ENCODE measurements around the gene NPAS3.

NPAS3 gene

GRCh38 chr14:33660248-33660647 is 721.6 kb downstream of the NPAS3 start:
- DNase-seq (ENCODE audit: low read depth, low spot score) = no peak
- Histone ChIP-seq H3K4me3 (ENCODE audit: low read length) (no peak overlapping the region), H3K27ac (ENCODE audit: low read length) (no peak overlapping the region), H3K4me1 (ENCODE audit: control insufficient read depth, insufficient read depth, low read length) (no peaks in the 10 kb centered on the region), H3K27me3 (ENCODE audit: control insufficient read depth, insufficient read depth, low read length) (no peaks in the 10 kb centered on the region), H3K36me3 (ENCODE audit: control insufficient read depth, insufficient read depth, low read length) (no peaks in the 10 kb centered on the region), H3K9me3 (ENCODE audit: control insufficient read depth, insufficient read depth, low read length) (no peaks in the 10 kb centered on the region)
- no CpG with 5 or more reads among the region's 3 CpGs for WGBS (ENCODE audit: insufficient coverage, insufficient read length)

GRCh38 chr14:33661101-33661500 is 722.4 kb downstream of the NPAS3 start:
- H3K9me3 ChIP-seq (ENCODE audit: control insufficient read depth, insufficient read depth, low read length) = no peaks in the 10 kb centered on the region
- H3K27ac ChIP-seq (ENCODE audit: low read length) = no peak overlapping the region
- no CpG with 5 or more reads among the region's 3 CpGs for WGBS (ENCODE audit: insufficient coverage, insufficient read length)
- no peak for DNase-seq (ENCODE audit: low read depth, low spot score)
- H3K36me3 ChIP-seq (ENCODE audit: control insufficient read depth, insufficient read depth, low read length) = no peaks in the 10 kb centered on the region
- H3K4me1 ChIP-seq (ENCODE audit: control insufficient read depth, insufficient read depth, low read length) = no peaks in the 10 kb centered on the region
- H3K4me3 ChIP-seq (ENCODE audit: low read length) = no peak overlapping the region
- H3K27me3 ChIP-seq (ENCODE audit: control insufficient read depth, insufficient read depth, low read length) = no peaks in the 10 kb centered on the region

- no peak overlapping the region for H3K27ac ChIP-seq (ENCODE audit: low read length)
- WGBS (ENCODE audit: insufficient coverage, insufficient read length) = no CpG with 5 or more reads among the region's 4 CpGs
- no peaks in the 10 kb centered on the region for H3K4me1 ChIP-seq (ENCODE audit: control insufficient read depth, insufficient read depth, low read length)
- H3K36me3 ChIP-seq (ENCODE audit: control insufficient read depth, insufficient read depth, low read length) = no peaks in the 10 kb centered on the region
- no peaks in the 10 kb centered on the region for H3K9me3 ChIP-seq (ENCODE audit: control insufficient read depth, insufficient read depth, low read length)
- no peak for DNase-seq (ENCODE audit: low read depth, low spot score)
- H3K4me3 ChIP-seq (ENCODE audit: low read length) = no peak overlapping the region
- H3K27me3 ChIP-seq (ENCODE audit: control insufficient read depth, insufficient read depth, low read length) = no peaks in the 10 kb centered on the region
Observed at GRCh38 chr14:33668066-33668465, 729.4 kb downstream of the NPAS3 start.

GRCh38 chr14:33669111-33669510 is 730.4 kb downstream of the NPAS3 start:
- no peaks in the 10 kb centered on the region for H3K9me3 ChIP-seq (ENCODE audit: control insufficient read depth, insufficient read depth, low read length)
- H3K27me3 ChIP-seq (ENCODE audit: control insufficient read depth, insufficient read depth, low read length) = no peaks in the 10 kb centered on the region
- no peak overlapping the region for H3K27ac ChIP-seq (ENCODE audit: low read length)
- no CpG with 5 or more reads among the region's 2 CpGs for WGBS (ENCODE audit: insufficient coverage, insufficient read length)
- no peak overlapping the region for H3K4me3 ChIP-seq (ENCODE audit: low read length)
- H3K4me1 ChIP-seq (ENCODE audit: control insufficient read depth, insufficient read depth, low read length) = no peaks in the 10 kb centered on the region
- no peaks in the 10 kb centered on the region for H3K36me3 ChIP-seq (ENCODE audit: control insufficient read depth, insufficient read depth, low read length)
- no peak for DNase-seq (ENCODE audit: low read depth, low spot score)

GRCh38 chr14:33670235-33670634 is 731.6 kb downstream of the NPAS3 start:
- no peaks in the 10 kb centered on the region for H3K36me3 ChIP-seq (ENCODE audit: control insufficient read depth, insufficient read depth, low read length)
- H3K27ac ChIP-seq (ENCODE audit: low read length) = no peak overlapping the region
- no peak for DNase-seq (ENCODE audit: low read depth, low spot score)
- no CpG with 5 or more reads among the region's 5 CpGs for WGBS (ENCODE audit: insufficient coverage, insufficient read length)
- no peaks in the 10 kb centered on the region for H3K9me3 ChIP-seq (ENCODE audit: control insufficient read depth, insufficient read depth, low read length)
- no peak overlapping the region for H3K4me3 ChIP-seq (ENCODE audit: low read length)
- H3K4me1 ChIP-seq (ENCODE audit: control insufficient read depth, insufficient read depth, low read length) = no peaks in the 10 kb centered on the region
- no peaks in the 10 kb centered on the region for H3K27me3 ChIP-seq (ENCODE audit: control insufficient read depth, insufficient read depth, low read length)

GRCh38 chr14:33671556-33671955 is 732.9 kb downstream of the NPAS3 start:
- no CpG with 5 or more reads among the region's 1 CpG for WGBS (ENCODE audit: insufficient coverage, insufficient read length)

GRCh38 chr14:33674927-33675326 is 736.2 kb downstream of the NPAS3 start:
- no peak for DNase-seq (ENCODE audit: low read depth, low spot score)
- Histone ChIP-seq H3K4me3 (ENCODE audit: low read length) (no peak overlapping the region), H3K4me1 (ENCODE audit: control insufficient read depth, insufficient read depth, low read length) (peaks cover 1% of the 10 kb centered on the region; the same call in 1 of the 2 replicates), H3K27me3 (ENCODE audit: control insufficient read depth, insufficient read depth, low read length) (no peaks in the 10 kb centered on the region), H3K9me3 (ENCODE audit: control insufficient read depth, insufficient read depth, low read length) (no peaks in the 10 kb centered on the region), H3K36me3 (ENCODE audit: control insufficient read depth, insufficient read depth, low read length) (no peaks in the 10 kb centered on the region), H3K27ac (ENCODE audit: low read length) (no peak overlapping the region)
- WGBS (ENCODE audit: insufficient coverage, insufficient read length) = no CpG with 5 or more reads among the region's 5 CpGs

More at GRCh38 chr14:33671556-33671955, 732.9 kb downstream of the NPAS3 start:
- no peak overlapping the region for H3K4me3 ChIP-seq (ENCODE audit: low read length)
- peaks cover 1% of the 10 kb centered on the region; the same call in 1 of the 2 replicates for H3K4me1 ChIP-seq (ENCODE audit: control insufficient read depth, insufficient read depth, low read length)
- DNase-seq (ENCODE audit: low read depth, low spot score) = no peak
- H3K27ac ChIP-seq (ENCODE audit: low read length) = no peak overlapping the region
- H3K36me3 ChIP-seq (ENCODE audit: control insufficient read depth, insufficient read depth, low read length) = no peaks in the 10 kb centered on the region
- no peaks in the 10 kb centered on the region for H3K27me3 ChIP-seq (ENCODE audit: control insufficient read depth, insufficient read depth, low read length)
- no peaks in the 10 kb centered on the region for H3K9me3 ChIP-seq (ENCODE audit: control insufficient read depth, insufficient read depth, low read length)

GRCh38 chr14:33675415-33676130 is 736.9 kb downstream of the NPAS3 start:
- no peak for DNase-seq (ENCODE audit: low read depth, low spot score)
- no peak overlapping the region for H3K27ac ChIP-seq (ENCODE audit: low read length)
- no peaks in the 10 kb centered on the region for H3K27me3 ChIP-seq (ENCODE audit: control insufficient read depth, insufficient read depth, low read length)
- no peak overlapping the region for H3K4me3 ChIP-seq (ENCODE audit: low read length)
- H3K36me3 ChIP-seq (ENCODE audit: control insufficient read depth, insufficient read depth, low read length) = no peaks in the 10 kb centered on the region
- H3K9me3 ChIP-seq (ENCODE audit: control insufficient read depth, insufficient read depth, low read length) = no peaks in the 10 kb centered on the region
- H3K4me1 ChIP-seq (ENCODE audit: control insufficient read depth, insufficient read depth, low read length) = peaks cover 1% of the 10 kb centered on the region; the same call in 1 of the 2 replicates
- no CpG with 5 or more reads among the region's 5 CpGs for WGBS (ENCODE audit: insufficient coverage, insufficient read length)

GRCh38 chr14:33676135-33676566 is 737.5 kb downstream of the NPAS3 start:
- peak; percentile 39 for DNase-seq (ENCODE audit: low read depth, low spot score)
- Histone ChIP-seq H3K36me3 (ENCODE audit: control insufficient read depth, insufficient read depth, low read length) (no peaks in the 10 kb centered on the region), H3K4me1 (ENCODE audit: control insufficient read depth, insufficient read depth, low read length) (peaks cover 1% of the 10 kb centered on the region; the same call in 1 of the 2 replicates), H3K4me3 (ENCODE audit: low read length) (no peak overlapping the region), H3K27ac (ENCODE audit: low read length) (no peak overlapping the region), H3K9me3 (ENCODE audit: control insufficient read depth, insufficient read depth, low read length) (no peaks in the 10 kb centered on the region), H3K27me3 (ENCODE audit: control insufficient read depth, insufficient read depth, low read length) (no peaks in the 10 kb centered on the region)
- no CpG with 5 or more reads among the region's 7 CpGs for WGBS (ENCODE audit: insufficient coverage, insufficient read length)

- Histone ChIP-seq H3K4me3 (ENCODE audit: low read length) (no peak overlapping the region), H3K9me3 (ENCODE audit: control insufficient read depth, insufficient read depth, low read length) (no peaks in the 10 kb centered on the region), H3K36me3 (ENCODE audit: control insufficient read depth, insufficient read depth, low read length) (no peaks in the 10 kb centered on the region), H3K4me1 (ENCODE audit: control insufficient read depth, insufficient read depth, low read length) (peaks cover 1% of the 10 kb centered on the region; the same call in 1 of the 2 replicates), H3K27me3 (ENCODE audit: control insufficient read depth, insufficient read depth, low read length) (no peaks in the 10 kb centered on the region), H3K27ac (ENCODE audit: low read length) (no peak overlapping the region)
- no peak for DNase-seq (ENCODE audit: low read depth, low spot score)
- WGBS (ENCODE audit: insufficient coverage, insufficient read length) = no CpG with 5 or more reads among the region's 5 CpGs
Observed at GRCh38 chr14:33676891-33677290, 738.2 kb downstream of the NPAS3 start.

GRCh38 chr14:33678005-33678404 is 739.3 kb downstream of the NPAS3 start:
- no peak for DNase-seq (ENCODE audit: low read depth, low spot score)

More at GRCh38 chr14:33678005-33678404, 739.3 kb downstream of the NPAS3 start:
- H3K27me3 ChIP-seq (ENCODE audit: control insufficient read depth, insufficient read depth, low read length) = no peaks in the 10 kb centered on the region
- H3K4me3 ChIP-seq (ENCODE audit: low read length) = no peak overlapping the region
- H3K4me1 ChIP-seq (ENCODE audit: control insufficient read depth, insufficient read depth, low read length) = peaks cover 2% of the 10 kb centered on the region; the same call in 1 of the 2 replicates
- H3K27ac ChIP-seq (ENCODE audit: low read length) = no peak overlapping the region
- no peaks in the 10 kb centered on the region for H3K9me3 ChIP-seq (ENCODE audit: control insufficient read depth, insufficient read depth, low read length)
- no peaks in the 10 kb centered on the region for H3K36me3 ChIP-seq (ENCODE audit: control insufficient read depth, insufficient read depth, low read length)
- WGBS (ENCODE audit: insufficient coverage, insufficient read length) = no CpG with 5 or more reads among the region's 5 CpGs
